Measurements from ENCODE around the gene NTF3.
A peak's percentile ranks its signal among the peaks of the same experiment; 100 is the strongest.

DNA sequence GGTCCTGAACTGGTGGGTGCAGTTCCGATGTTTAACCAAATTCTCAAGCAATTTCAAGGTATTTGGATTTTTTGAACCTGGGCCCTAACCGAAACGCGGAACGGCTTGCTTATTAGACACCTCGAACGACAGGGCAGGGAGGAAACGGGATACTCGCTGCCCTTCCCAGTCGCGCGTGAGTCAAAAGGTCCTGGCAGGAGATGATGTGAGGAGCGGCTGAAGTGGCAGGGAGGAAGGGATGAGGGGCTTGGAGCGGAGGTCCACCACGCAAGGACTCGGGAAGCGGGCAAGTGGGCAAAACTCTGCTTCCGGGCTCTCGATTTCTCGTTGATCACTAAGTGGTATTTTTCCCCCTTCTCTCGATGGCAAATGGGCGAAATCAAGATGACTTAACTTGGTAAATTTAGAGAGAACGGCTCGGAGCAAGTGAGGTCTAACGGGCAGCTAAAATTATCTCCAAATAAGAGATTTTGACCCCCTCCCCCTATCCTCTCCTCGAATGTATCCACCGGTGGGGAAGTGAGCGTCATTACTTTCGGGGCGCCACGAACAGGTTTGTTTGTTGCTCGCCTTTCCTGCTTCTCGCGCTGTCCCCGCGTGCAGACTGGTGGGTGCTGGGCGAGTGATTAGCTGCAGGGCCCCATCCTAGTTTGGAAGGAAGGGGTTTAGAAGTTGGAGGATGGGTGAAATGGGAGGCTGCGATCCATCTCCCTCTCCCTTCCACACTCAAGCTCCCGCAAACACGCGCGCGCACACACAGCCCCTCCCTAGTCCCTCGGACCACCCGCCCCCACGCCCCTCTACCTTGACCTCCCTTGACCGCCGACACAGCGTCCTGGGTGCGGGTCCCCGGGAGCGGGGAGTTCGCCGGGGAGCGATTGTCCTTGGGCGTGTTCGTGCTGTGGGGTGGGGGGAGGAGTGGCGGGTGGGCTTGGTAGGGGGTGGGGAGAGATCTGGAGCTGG, 986 bp upstream of the NTF3 start:
- TF ChIP-seq, protein P1, sequence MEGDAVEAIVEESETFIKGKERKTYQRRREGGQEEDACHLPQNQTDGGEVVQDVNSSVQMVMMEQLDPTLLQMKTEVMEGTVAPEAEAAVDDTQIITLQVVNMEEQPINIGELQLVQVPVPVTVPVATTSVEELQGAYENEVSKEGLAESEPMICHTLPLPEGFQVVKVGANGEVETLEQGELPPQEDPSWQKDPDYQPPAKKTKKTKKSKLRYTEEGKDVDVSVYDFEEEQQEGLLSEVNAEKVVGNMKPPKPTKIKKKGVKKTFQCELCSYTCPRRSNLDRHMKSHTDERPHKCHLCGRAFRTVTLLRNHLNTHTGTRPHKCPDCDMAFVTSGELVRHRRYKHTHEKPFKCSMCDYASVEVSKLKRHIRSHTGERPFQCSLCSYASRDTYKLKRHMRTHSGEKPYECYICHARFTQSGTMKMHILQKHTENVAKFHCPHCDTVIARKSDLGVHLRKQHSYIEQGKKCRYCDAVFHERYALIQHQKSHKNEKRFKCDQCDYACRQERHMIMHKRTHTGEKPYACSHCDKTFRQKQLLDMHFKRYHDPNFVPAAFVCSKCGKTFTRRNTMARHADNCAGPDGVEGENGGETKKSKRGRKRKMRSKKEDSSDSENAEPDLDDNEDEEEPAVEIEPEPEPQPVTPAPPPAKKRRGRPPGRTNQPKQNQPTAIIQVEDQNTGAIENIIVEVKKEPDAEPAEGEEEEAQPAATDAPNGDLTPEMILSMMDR (conservative IDR thresholded peaks at IDR 0.05 in 1 of 2, IDR thresholded peaks at IDR 0.05 in 1 of 2; ENCODE audit: low read depth in 1 of 2, low read length in 2 of 2) = no peak
- peak; percentile 61 for TF ChIP-seq EZH2 (IDR thresholded peaks at IDR 0.05; ENCODE audit: low read length, missing control alignments)
